Stimulated activated CD8-positive, alpha-beta memory T cell treated with anti-CD3 and anti-CD28 coated beads, Interleukin-4, amount 100 ng/mL, for 4 hours (primary cell): Measurements from ENCODE around the gene C7orf25.
"Not testable (repeated sequence)": the region's sequence is repeated elsewhere in the genome, so short reads cannot be mapped to it uniquely, and the experiment has no call there.

ENCODE experiments used
- DNase-seq, 2 donors: peaks; one replicate each; pipeline ENCODE4 v3.0.0-alpha.2; 2020; ENCODE audit warnings: low read depth in 2 of 2, low spot score in 1 of 2

C7orf25 gene

GRCh38 chr7:42929449-42929848, 17.6 kb upstream of the C7orf25 start:
- no peak for DNase-seq

DNA sequence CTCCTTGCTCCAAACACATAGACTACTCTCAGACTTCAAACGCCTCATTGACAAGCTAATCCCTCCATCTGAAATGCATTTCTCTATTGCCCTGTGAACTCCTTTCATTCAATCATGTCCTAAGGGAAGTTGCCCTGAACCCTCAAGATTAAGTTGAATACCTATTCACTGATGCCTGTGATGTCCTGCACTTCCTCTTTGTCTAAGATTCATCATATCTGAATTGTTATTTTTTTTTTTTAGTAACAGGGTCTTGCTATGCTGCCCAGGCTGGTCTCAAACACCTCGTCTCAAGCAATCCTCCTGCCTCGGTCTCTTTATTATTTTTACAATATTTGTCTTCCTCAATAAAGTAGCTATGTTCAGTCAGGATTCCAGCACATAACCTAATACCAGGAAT, 16.9 kb upstream of the C7orf25 start:
- DNase-seq, result no peak

- no peak for DNase-seq
Observed at GRCh38 chr7:42926204-42926603, 14.3 kb upstream of the C7orf25 start.

- DNase-seq, result no peak
Observed at GRCh38 chr7:42925630-42926029, 13.8 kb upstream of the C7orf25 start.

GRCh38 chr7:42924223-42924838, 12.5 kb upstream of the C7orf25 start:
- DNase-seq, result no peak

- DNase-seq, result no peak
Observed at GRCh38 chr7:42922017-42922753, 10.3 kb upstream of the C7orf25 start.

DNA sequence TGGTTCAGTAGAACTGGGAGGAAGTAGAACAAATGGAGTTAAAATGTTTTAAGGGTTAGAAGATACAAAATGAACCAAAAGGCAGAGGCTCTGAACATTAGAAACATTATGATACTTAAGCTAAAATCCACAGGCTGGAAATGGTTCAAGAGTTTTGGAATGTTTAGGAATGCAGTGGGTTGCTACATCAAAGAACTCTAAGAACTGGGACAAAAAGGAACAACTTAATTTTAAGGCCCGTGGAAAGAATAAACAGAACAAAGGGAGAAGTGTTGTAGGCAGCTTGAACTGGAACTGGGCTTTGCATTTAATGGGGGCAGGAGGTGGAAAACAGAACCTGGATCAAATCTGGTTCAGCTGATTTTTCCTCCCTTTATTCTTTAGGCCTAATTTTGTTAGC, 3.5 kb upstream of the C7orf25 start:
- DNase-seq, result no peak

GRCh38 chr7:42914421-42915045, 2.7 kb upstream of the C7orf25 start:
- no peak for DNase-seq

GRCh38 chr7:42914009-42914408, 2.1 kb upstream of the C7orf25 start:
- no peak for DNase-seq

DNA sequence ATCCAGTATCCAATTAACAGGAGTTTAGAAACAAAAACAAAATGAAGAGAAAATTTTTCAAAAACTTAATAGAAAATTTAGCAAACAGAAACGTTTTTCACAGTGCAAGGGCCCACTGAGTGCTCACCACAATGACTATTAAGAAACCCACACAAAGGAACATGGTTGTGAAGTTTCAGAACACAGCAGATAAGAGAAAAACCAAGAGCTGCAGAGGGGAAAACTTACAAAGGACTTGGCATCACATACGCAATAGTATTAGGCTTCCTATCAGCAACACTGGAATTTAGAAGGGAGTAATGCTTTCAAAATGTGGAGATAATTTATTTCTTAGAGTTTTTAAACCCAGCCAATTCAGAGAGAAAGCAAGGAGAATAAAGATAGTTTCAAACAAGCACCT, 1.7 kb upstream of the C7orf25 start:
- DNase-seq, result no peak

DNA sequence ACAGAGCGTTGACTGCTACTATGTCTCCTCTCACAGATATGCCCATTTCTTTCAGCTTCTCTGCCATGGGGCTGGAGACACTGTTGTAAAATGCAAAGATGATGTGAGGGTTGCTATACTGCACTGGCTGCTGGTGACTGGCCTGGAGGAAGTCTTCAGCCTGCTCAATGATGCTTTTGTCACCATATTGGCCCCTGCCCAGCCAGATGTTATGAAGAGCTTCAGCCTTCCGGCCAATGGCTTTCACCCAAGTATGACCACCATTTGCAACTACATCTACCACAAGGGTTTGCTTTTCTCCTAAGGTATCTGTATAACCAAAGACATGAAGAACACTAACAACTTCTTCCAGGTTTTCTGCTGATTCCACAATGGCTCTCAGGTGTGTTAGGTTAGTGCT, 1.6 kb downstream of the C7orf25 start:
- DNase-seq, result no peak

GRCh38 chr7:42907316-42907715, 4.6 kb downstream of the C7orf25 start:
- no peak for DNase-seq

DNA sequence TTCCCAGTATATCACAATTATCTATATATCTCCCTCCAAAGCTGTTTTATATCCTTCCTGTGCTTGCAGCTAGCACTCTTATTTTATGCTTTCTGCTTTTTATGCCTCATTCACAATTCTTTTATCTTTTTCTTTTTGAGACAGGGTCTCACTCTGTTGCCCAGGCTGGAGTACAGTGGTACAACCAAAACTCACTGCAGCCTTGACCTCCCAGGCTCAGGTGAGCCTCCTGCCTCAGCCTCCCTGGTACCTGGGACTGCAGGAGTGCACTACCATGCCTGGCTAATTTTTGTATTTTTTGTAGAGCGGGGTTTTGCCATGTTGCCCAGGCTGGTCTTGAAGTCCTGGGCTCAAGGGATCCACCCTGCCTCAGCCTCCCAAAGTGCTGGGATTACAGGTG, 5.7 kb downstream of the C7orf25 start:
- DNase-seq, result no peak

DNA sequence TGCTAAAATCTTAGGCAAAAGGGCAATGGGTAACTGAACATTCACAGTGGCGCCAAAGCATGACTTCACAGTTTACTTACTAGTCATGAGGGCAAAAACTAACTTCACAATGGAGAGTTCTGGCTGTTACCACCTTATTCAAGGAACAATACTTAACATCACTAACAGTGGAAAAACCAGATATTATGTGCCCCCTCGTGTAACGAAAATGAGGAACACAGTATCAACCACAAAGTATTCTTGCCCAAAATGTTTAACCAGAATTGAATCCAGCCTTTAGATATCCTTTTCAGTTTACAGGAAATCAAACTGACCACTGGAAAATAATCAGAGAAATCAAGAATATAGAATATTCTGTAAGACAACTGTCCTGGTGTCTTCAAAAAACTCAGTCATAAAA, 9.5 kb downstream of the C7orf25 start:
- no peak for DNase-seq

GRCh38 chr7:42900842-42901241, 11.0 kb downstream of the C7orf25 start:
- no peak for DNase-seq

DNA sequence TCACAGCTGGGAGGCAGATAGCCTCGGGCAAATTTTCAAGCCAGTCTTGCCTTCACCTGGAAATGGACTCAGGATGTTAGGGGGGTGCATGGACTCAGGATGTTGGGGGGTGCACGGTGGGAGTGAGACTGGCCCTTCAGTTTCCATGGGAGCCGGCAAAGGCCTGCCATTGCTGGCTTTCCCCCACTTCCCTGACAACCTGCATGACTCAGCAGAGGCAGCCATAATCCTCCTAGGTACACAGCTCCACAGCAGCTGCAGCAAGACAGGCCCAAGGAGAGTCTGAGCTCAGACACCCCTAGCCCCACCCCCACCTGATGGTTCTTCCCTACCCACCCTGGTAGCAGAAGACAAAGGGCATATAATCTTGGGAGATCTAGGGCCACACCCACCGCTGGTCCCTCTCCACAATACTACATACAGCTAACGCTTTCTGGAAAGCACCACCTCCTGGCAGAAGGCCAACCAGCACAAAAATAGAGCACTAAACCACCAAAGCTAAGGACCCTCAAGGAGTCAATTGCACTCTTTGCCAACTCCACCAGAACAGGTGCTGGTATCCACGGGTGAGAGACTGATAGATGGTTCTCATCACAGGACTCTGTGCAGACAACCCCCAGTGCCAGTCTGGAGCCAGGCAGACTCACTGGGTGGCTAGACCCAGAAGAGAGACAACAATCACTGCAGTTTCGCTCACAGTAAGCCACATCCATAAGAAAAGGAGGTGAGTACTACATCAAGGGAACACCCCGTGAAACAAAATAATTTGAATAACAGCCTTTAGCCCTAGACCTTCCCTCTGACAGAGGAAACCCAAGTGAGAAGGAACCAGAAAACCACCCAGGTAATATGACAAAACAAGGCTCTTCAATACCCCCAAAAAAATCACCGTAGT, 18.3 kb downstream of the C7orf25 start:
- no peak for DNase-seq

DNA sequence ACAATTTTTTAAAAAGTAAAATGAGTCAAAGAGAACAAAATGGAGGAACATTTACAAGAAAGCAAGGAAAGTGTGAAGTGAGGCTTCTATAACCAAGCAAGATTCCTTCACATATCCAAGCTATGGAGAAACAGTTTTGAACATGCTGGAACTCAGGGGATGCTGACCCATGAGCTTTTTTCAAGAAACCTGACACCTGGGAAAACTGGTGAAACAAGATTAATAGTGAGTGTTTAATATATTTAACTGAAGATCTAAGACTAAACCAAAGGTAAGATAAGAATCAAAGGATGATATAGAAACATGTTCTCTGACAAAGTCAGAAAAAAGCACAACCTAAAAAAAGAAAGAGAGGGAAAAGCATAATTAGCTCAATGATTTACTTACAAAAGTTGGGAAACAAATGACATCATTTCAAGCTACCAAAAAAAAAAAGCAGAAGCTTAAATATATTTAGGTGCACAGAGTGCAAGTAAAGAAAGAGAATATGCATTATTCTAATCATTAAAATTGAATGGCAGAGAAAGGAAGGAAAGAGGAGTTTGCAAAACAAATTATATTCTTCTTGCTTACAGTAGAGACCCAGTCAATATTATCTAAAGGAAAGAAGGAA, 24.9 kb downstream of the C7orf25 start:
- DNase-seq, result no peak

DNA sequence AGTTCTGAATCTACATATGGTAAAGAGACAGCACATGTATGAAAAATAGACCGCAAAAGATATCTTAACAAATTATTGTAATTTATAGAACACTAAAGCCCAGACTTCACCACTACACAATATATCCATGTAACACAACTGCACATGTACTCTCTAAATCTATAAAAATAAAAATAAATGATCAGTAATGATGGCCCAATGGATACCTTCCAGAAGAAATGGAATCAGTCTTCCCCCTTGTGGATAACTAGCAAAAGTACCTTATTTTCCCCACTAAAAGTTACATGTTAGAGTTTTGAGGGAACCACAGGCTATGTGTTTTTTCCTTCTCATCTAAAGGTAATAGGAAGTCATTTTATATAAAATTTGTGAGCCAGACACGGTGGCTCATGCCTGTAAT, 25.7 kb downstream of the C7orf25 start:
- no peak for DNase-seq

DNA sequence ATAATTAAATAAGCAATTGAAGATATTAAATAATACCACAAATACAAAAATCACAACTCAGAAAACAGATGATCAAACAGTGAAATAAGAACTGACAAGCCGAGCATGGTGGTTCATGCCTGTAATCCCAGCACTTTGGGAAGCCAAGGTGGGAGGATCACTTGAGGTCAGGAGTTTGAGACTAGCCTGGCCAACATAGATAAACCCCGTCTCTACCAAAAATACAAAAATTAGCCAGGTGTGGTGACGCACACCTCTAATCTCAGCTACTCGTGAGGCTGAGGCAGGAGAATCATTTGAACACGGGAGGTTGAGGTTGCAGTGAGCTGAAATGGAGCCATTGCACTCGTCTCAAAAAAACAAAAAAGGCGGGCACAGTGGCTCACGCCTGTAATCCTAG, 26.7 kb downstream of the C7orf25 start:
- DNase-seq, result not testable (repeated sequence)

DNA sequence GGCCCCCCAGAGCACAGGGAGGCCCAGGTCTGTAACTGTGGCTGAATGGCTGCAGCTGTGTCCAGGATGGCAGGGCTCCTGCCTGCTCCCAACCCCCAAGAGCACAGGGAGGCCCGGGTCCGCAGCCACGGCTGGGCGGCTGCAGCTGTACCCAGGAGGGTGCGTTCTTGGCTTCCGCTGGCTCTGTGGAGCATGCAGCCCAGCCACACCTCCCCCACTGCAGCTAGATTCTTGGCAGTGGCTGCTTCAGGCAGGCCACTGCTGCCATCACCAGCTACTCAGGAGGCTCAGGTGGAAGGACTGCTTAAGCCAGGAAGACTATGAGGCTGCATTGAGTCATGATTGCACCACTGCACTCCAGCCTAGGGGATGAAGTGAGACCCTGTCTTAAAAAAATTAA, 27.9 kb downstream of the C7orf25 start:
- no peak for DNase-seq

GRCh38 chr7:42880392-42880791, 31.5 kb downstream of the C7orf25 start:
- no peak for DNase-seq
